GM19035 (cell line): Measurements from ENCODE around the gene DSC1.

Experiments
- ATAC-seq: cut with Tn5 transposase; IDR thresholded peaks from one replicate; pipeline ENCODE4 v1.9.1; 2021; ENCODE audit not compliant: unreplicated experiment

The DSC1 gene

GRCh38 chr18:31112804-31113203 is 49.9 kb downstream of the DSC1 start:
- no peak for ATAC-seq

- no peak for ATAC-seq
Measured at GRCh38 chr18:31105733-31106132, 56.9 kb downstream of the DSC1 start.

- ATAC-seq = no peak
Measured at GRCh38 chr18:31104444-31104843, 58.2 kb downstream of the DSC1 start.

GRCh38 chr18:31103423-31103822 is 59.2 kb downstream of the DSC1 start:
- no peak for ATAC-seq

- ATAC-seq = no peak
Measured at GRCh38 chr18:31102941-31103340, 59.7 kb downstream of the DSC1 start.

- ATAC-seq = no peak
Measured at GRCh38 chr18:31102025-31102684, 60.5 kb downstream of the DSC1 start, which contains the start of gene DSC2. DSC2 (minus strand) TSS chr18:31102421; CDS start chr18:31101971, 450 bp downstream.

GRCh38 chr18:31101183-31102024 is 61.3 kb downstream of the DSC1 start:
- ATAC-seq = no peak

- no peak for ATAC-seq
Measured at GRCh38 chr18:31100436-31101182, 62.0 kb downstream of the DSC1 start.

GRCh38 chr18:31099450-31100230 is 63.0 kb downstream of the DSC1 start:
- ATAC-seq = no peak

GRCh38 chr18:31098878-31099277 is 63.8 kb downstream of the DSC1 start:
- ATAC-seq = no peak

- no peak for ATAC-seq
Measured at GRCh38 chr18:31097666-31098065, 65.0 kb downstream of the DSC1 start.

GRCh38 chr18:31093880-31094279 is 68.8 kb downstream of the DSC1 start:
- ATAC-seq = no peak

- ATAC-seq = no peak
Measured at GRCh38 chr18:31093294-31093693, 69.4 kb downstream of the DSC1 start.

GRCh38 chr18:31091350-31091749 is 71.3 kb downstream of the DSC1 start:
- ATAC-seq = no peak

GRCh38 chr18:31088532-31088931 is 74.1 kb downstream of the DSC1 start:
- ATAC-seq = no peak

- no peak for ATAC-seq
Measured at GRCh38 chr18:31079973-31080372, 82.7 kb downstream of the DSC1 start.
